Renal cortex interstitium (tissue), 15 donors: ENCODE results near the gene GNPDA1. TPM values are rescaled to one million over a fixed set of nuclear protein-coding genes. Genes with fewer than 3 reads are reported as not detected.
"Not testable (repeated sequence)": the region's sequence is repeated elsewhere in the genome, so short reads cannot be mapped to it uniquely, and the experiment has no call there.

Source experiments
- DNase-seq, 11 donors: peaks; one replicate each; pipeline ENCODE4 v3.0.0-alpha.2; 2013; ENCODE audit warnings: low read depth in 9 of 11, low spot score in 4 of 11; ENCODE audit errors: extremely low read depth in 1 of 11
- long read RNA-seq, 16 experiments: transcript quantifications; one replicate each; lab custom pipeline, GENCODE V29; 2026
- polyA plus RNA-seq, 3 donors: library from polyadenylated mRNA; unstranded; fragments of 120-200 nt; gene quantifications; one replicate each; pipeline ENCODE4 v1.2.1, GENCODE V29; 2013; ENCODE audit not compliant: insufficient read length in 3 of 3

Gene GNPDA1
- 10 to 100 TPM; 58.0 to 70.5 (median 63.0) TPM for polyA plus RNA-seq
- long read RNA-seq, donor 1, transcript GNPDA1-210 (6 exons, 2,980 nt): minor isoform, 9 of 25 reads
- long read RNA-seq, donor 1, transcript GNPDA1-201 (7 exons, 2,273 nt): major isoform, 15 of 25 reads
- long read RNA-seq, donor 1, partial matches to known transcripts: 0 of 25 reads
- long read RNA-seq, donor 1, other reads (novel, unspliced or antisense): 0 of 25 reads
- long read RNA-seq, donor 2, transcript GNPDA1-210 (6 exons, 2,980 nt): minor isoform, 7 of 21 reads
- long read RNA-seq, donor 2, transcript GNPDA1-201 (7 exons, 2,273 nt): major isoform, 13 of 21 reads
- long read RNA-seq, donor 2, partial matches to known transcripts: 0 of 21 reads
- long read RNA-seq, donor 2, other reads (novel, unspliced or antisense): 0 of 21 reads
- long read RNA-seq, donor 3, transcript GNPDA1-201 (7 exons, 2,273 nt): major isoform, 23 of 35 reads
- long read RNA-seq, donor 3, transcript GNPDA1-210 (6 exons, 2,980 nt): minor isoform, 10 of 35 reads
- long read RNA-seq, donor 3, partial matches to known transcripts: 0 of 35 reads
- long read RNA-seq, donor 3, other reads (novel, unspliced or antisense): 0 of 35 reads
- long read RNA-seq, donor 4, transcript GNPDA1-210 (6 exons, 2,980 nt): minor isoform, 7 of 27 reads
- long read RNA-seq, donor 4, transcript GNPDA1-201 (7 exons, 2,273 nt): major isoform, 18 of 27 reads
- long read RNA-seq, donor 4, partial matches to known transcripts: 0 of 27 reads
- long read RNA-seq, donor 4, other reads (novel, unspliced or antisense): 0 of 27 reads
- long read RNA-seq, donor 5: 0 reads
- long read RNA-seq, donor 6, transcript GNPDA1-201 (7 exons, 2,273 nt): major isoform, 18 of 28 reads
- long read RNA-seq, donor 6, transcript GNPDA1-210 (6 exons, 2,980 nt): minor isoform, 10 of 28 reads
- long read RNA-seq, donor 6, partial matches to known transcripts: 0 of 28 reads
- long read RNA-seq, donor 6, other reads (novel, unspliced or antisense): 0 of 28 reads
- long read RNA-seq, donor 7, transcript GNPDA1-201 (7 exons, 2,273 nt): major isoform, 23 of 29 reads
- long read RNA-seq, donor 7, transcript GNPDA1-210 (6 exons, 2,980 nt): minor isoform, 5 of 29 reads
- long read RNA-seq, donor 7, partial matches to known transcripts: 0 of 29 reads
- long read RNA-seq, donor 7, other reads (novel, unspliced or antisense): 0 of 29 reads
- long read RNA-seq, donor 8: 0 reads
- long read RNA-seq, donor 9, transcript GNPDA1-210 (6 exons, 2,980 nt): minor isoform, 7 of 22 reads
- long read RNA-seq, donor 9, transcript GNPDA1-201 (7 exons, 2,273 nt): major isoform, 15 of 22 reads
- long read RNA-seq, donor 9, partial matches to known transcripts: 0 of 22 reads
- long read RNA-seq, donor 9, other reads (novel, unspliced or antisense): 0 of 22 reads
- long read RNA-seq, donor 10, transcript GNPDA1-210 (6 exons, 2,980 nt): minor isoform, 7 of 24 reads
- long read RNA-seq, donor 10, transcript GNPDA1-201 (7 exons, 2,273 nt): major isoform, 17 of 24 reads
- long read RNA-seq, donor 10, partial matches to known transcripts: 0 of 24 reads
- long read RNA-seq, donor 10, other reads (novel, unspliced or antisense): 0 of 24 reads
- long read RNA-seq, donor 11, transcript GNPDA1-210 (6 exons, 2,980 nt): minor isoform, 5 of 19 reads
- long read RNA-seq, donor 11, transcript GNPDA1-201 (7 exons, 2,273 nt): major isoform, 14 of 19 reads
- long read RNA-seq, donor 11, partial matches to known transcripts: 0 of 19 reads
- long read RNA-seq, donor 11, other reads (novel, unspliced or antisense): 0 of 19 reads
- long read RNA-seq, donor 12, transcript GNPDA1-201 (7 exons, 2,273 nt): major isoform, 6 of 8 reads
- long read RNA-seq, donor 12, partial matches to known transcripts: 0 of 8 reads
- long read RNA-seq, donor 12, other reads (novel, unspliced or antisense): 0 of 8 reads
- long read RNA-seq, donor 13: 0 reads
- long read RNA-seq, donor 14, transcript GNPDA1-201 (7 exons, 2,273 nt): major isoform, 14 of 17 reads
- long read RNA-seq, donor 14, partial matches to known transcripts: 0 of 17 reads
- long read RNA-seq, donor 14, other reads (novel, unspliced or antisense): 0 of 17 reads
- long read RNA-seq, donor 15, partial matches to known transcripts: 0 of 5 reads
- long read RNA-seq, donor 15, other reads (novel, unspliced or antisense): 0 of 5 reads
- long read RNA-seq, donor 16, transcript GNPDA1-201 (7 exons, 2,273 nt): major isoform, 34 of 60 reads
- long read RNA-seq, donor 16, transcript GNPDA1-210 (6 exons, 2,980 nt): minor isoform, 20 of 60 reads
- long read RNA-seq, donor 16, partial matches to known transcripts: 0 of 60 reads
- long read RNA-seq, donor 16, other reads (novel, unspliced or antisense): 0 of 60 reads

DNA sequence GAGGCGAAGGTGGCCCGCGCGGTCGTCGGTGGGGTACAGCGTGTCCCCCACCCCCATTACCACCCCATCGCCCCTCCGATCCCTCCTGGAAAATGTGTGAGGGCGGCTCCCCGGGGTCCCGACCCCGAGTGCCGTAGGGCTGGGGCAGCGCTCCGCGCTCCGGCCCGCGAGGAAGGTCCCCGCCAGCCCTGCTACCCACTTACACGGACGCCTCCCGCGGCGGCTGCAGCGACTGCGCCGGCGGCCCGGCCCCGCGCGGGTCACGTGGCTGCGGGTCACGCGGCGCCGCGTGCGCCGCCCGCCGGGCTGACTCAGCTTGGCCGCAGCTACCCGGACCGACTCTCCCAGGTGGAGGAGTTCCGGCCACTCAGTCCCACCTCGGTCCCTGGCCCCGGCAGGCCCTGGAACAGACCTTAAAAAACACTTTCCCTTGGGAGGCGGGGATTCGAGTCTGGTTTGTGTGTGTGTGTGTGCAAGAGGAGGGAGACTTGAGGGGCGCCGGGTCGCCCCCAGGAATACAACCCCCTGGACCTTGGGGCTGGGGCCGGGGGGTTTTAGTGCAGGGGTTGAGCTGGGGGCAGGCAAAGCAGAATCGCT is at the start of gene GNPDA1:
Gene GNPDA1, minus strand, starts transcription at position 236 of the 597 bp plus-strand sequence. CDS start 992 bp downstream, outside the sequence.
- DNase-seq: peak in 10 of 11 donors; percentile 36 to 75 (median 62)

- DNase-seq: no peak
Measured at GRCh38 chr5:142059304-142059940, 46.6 kb upstream of the GNPDA1 start.

- DNase-seq: no peak
Measured at GRCh38 chr5:142057697-142058056, 44.9 kb upstream of the GNPDA1 start.

GRCh38 chr5:142056816-142057696 is 44.2 kb upstream of the GNPDA1 start:
- DNase-seq: no peak

DNA sequence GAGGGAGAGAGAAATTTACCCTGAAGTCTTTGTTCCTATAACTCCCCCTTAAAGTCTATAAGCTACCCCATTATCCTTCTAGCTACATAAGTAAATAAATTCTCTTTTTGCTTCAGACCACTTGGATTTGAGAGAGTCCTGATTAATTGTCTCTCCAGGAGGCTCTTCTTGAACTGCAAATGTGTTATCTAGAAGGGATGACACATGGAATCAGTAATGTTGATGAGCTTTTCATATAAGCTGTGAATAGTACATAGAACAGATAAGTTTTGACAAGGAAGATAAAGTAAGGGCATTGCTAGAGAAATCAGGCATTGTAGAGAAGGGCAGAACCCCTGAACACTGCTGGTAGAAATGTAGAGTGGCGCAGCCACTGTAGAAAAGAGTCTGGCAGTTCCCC is 42.5 kb upstream of the GNPDA1 start:
- no peak for DNase-seq

DNA sequence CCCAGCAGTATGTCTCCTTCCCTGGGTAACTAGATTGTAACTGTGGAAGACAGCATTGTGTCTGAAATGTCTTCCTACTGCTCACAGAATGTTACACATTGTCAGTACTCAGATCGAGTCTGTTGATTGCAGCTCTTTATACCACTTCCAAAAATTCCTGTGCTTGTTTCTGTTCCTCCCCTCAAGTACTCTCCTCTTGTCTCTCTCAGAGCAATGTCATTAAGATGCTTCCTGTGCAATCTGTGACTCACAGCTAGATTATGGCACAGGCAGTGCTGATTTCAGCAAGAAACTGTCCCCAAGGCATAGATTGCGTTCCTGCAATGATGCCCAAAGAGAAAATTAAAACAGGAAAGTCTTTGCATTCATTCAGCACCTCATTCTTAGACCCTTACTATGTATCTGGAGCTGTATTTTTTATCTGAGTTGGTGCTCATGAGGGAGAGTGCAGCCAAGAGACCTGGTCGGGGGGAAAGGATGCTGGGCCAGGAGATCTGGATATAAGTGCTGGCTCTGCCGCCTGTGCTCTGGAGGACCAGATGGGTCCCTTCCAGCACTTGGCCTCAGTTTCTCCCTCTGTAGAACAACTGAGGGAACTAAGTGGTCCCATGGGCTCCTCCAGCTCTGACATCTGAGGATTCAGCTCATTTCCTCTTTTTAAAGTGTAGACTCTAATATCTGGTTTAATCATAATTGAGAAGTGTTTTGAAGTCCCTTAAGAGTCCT is 40.8 kb upstream of the GNPDA1 start:
- no peak for DNase-seq

DNA sequence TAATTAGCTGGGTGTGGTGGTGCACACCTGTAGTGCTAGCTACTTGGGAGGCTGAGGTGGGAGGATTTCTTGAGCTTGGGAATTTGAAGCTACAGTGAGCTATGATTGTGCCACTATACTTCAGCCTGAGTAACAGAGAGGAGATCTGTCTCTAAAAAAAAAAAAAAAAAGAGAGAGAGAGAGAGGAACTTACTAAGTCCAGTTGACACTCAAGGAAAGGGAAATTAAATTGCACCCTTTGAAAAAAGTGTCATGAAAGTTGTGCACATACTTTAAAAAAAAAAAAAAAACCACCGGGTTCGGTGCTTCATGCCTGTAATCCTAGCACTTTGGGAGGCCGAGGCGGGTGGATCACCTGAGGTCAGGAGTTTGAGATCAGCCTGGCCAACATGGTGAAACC is 39.2 kb upstream of the GNPDA1 start:
- DNase-seq: not testable (repeated sequence)

DNA sequence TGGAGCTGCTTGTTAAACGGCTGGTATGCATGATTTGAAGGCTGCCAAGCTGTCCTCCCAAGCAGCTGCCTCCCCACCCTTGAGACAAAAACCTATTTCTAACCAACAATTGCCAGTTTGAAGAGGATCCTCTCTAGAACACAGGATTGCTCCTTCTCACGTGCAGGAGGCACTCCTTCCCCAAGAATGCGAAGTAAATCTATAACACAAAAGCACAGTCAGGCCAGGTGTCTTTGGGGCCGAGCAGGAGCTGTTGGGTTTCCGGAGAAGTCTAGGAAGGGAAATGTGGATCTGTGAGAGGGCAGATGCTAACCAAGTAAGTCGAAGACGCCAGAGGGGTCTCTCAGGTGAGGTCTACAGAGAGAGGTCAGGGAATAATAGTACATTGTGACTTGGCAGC is 35.4 kb upstream of the GNPDA1 start:
- no peak for DNase-seq

GRCh38 chr5:142046191-142046590 is 33.4 kb upstream of the GNPDA1 start:
- no peak for DNase-seq

- not testable (repeated sequence) for DNase-seq
Measured at GRCh38 chr5:142040881-142041280, 28.1 kb upstream of the GNPDA1 start.

DNA sequence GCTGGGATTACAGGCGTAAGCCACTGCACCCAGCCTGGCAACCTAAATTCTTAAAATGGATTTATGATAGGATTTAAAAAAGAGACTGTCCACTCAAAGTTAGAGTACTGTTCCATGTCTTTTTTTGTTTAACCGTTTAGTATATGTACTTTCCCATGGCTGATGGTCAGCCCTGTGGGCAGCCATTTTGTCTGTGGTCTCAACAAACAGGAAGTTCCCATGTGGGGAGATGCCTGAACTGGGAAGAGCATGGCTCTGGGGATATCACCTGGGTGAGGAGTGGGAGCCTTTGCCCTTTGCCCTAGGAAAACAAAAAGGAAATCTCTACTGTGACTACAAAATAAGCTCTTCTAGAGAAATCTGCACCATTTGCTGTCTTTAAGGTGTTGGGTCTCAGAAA is 27.5 kb upstream of the GNPDA1 start:
- no peak for DNase-seq

DNA sequence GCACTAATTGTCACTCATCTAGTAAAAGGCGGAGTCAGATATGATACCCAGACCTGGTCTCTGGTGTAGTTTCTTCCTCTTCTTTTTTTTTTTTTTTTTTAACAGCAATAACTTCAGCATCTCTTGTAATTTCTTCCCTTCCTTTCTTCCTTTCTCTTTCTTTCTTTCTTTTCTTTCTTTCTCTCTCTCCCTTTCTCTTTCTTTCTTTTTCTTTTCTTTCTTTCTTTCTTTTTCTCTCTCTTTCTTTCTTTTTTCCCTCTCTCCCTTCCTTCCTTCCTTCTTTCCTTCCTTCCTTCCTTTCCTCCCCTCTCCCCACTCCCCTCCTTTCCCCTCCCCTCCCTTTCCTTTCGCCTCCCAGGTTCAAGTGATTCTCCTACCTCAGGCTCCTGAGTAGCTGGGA is 25.9 kb upstream of the GNPDA1 start:
- DNase-seq: no peak

- not testable (repeated sequence) for DNase-seq
Measured at GRCh38 chr5:142037599-142037998, 24.8 kb upstream of the GNPDA1 start.

GRCh38 chr5:142036918-142037317 is 24.1 kb upstream of the GNPDA1 start:
- DNase-seq: no peak

DNA sequence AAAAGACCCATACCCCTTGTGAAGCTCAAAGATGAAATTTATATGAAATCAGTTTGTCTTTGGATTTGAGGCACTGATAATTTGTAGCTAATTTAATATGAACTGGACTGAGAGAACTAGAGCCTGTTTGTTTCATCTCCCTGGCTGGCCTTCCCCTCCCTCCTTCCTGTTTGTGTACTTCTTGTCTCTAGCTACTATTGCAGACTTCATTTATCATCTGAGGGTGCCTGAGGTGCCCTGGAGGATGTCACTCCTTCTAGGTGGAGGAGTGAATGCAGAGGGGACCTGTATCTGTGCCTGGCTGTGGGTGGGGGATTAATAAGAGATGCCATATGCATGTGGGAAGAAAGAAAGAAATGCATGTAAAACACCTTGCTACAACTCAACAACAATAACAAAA is 22.2 kb upstream of the GNPDA1 start:
- DNase-seq: no peak
